Adrenal gland (tissue), 5 donors: Measurements from ENCODE around the gene LRP1.

Experiments
- POLR2A ChIP-seq, 2 donors: fragments of 450-650 bp; IDR thresholded peaks; one replicate each; pipeline ENCODE4 v1.6.1; 2017; ENCODE audit warnings: antibody characterized with exemption in 2 of 2, mild to moderate bottlenecking in 2 of 2, moderate library complexity in 1 of 2
- TF ChIP-seq, protein P1 (sequence below), 6 experiments: fragments of 450-650 bp in 4 of 6; fragments of 200-600 bp in 2 of 6; sonication (generic) in 1 of 6; IDR thresholded peaks; 1 replicate in 5 of 6; 2 replicates in 1 of 6; pipeline versions ENCODE4 v1.5.1 to v1.8.0; 2016 to 2021; ENCODE audit warnings: antibody characterized with exemption in 6 of 6, mild to moderate bottlenecking in 2 of 6, moderate library complexity in 1 of 6
- donor health status: DM: no; HTN: no; CAD: no.

GRCh38 chr12:57161491-57161890 lies 33.2 kb downstream of the LRP1 start:
- TF ChIP-seq, protein P1, sequence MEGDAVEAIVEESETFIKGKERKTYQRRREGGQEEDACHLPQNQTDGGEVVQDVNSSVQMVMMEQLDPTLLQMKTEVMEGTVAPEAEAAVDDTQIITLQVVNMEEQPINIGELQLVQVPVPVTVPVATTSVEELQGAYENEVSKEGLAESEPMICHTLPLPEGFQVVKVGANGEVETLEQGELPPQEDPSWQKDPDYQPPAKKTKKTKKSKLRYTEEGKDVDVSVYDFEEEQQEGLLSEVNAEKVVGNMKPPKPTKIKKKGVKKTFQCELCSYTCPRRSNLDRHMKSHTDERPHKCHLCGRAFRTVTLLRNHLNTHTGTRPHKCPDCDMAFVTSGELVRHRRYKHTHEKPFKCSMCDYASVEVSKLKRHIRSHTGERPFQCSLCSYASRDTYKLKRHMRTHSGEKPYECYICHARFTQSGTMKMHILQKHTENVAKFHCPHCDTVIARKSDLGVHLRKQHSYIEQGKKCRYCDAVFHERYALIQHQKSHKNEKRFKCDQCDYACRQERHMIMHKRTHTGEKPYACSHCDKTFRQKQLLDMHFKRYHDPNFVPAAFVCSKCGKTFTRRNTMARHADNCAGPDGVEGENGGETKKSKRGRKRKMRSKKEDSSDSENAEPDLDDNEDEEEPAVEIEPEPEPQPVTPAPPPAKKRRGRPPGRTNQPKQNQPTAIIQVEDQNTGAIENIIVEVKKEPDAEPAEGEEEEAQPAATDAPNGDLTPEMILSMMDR (IDR thresholded peaks at IDR 0.05) = no peak
- no peak for TF ChIP-seq POLR2A (IDR thresholded peaks at IDR 0.05)
